Activated CD8-positive, alpha-beta T cell treated with anti-CD3 and anti-CD28 coated beads, Interleukin-2, amount 10 ng/mL, durations not matched to agents 7 days and 5 days (primary cell): ENCODE measurements around the gene TEX53. TPM values are rescaled to one million over a fixed set of nuclear protein-coding genes. Genes with fewer than 3 reads are reported as not detected.

ENCODE experiments used
- ATAC-seq: fragments of 150-1000 bp; cut with Tn5 transposase; one replicate; pipeline ENCODE4 v1.10.0; 2021; ENCODE audit warnings: moderate library complexity
- CTCF ChIA-PET: fragments of 350-600 bp; sonication (Branson Sonifier 250); formaldehyde crosslinking; loops from one replicate; lab custom pipeline; 2021; ENCODE audit warnings: antibody characterized with exemption; lab: Charles Lee
- POLR2A ChIA-PET: fragments of 350-600 bp; sonication (Branson Sonifier 250); formaldehyde crosslinking; loops from one replicate; lab custom pipeline; 2021; ENCODE audit warnings: antibody characterized with exemption; lab: Charles Lee
- DNase-seq: peaks from one replicate; pipeline ENCODE4 v3.0.0-alpha.2; 2020
- H3K27ac Mint-ChIP-seq: one replicate; pipeline ENCODE4 v1.8.0; 2021; ENCODE audit warnings: mild to moderate bottlenecking, mixed read lengths
- H3K27me3 Mint-ChIP-seq: one replicate; pipeline ENCODE4 v1.8.0; 2021; ENCODE audit warnings: low read depth, mixed read lengths
- H3K36me3 Mint-ChIP-seq: one replicate; pipeline ENCODE4 v1.8.0; 2021; ENCODE audit warnings: low read depth, mixed read lengths
- H3K4me1 Mint-ChIP-seq: one replicate; pipeline ENCODE4 v1.8.0; 2021; ENCODE audit warnings: low read depth, mixed read lengths
- H3K4me3 Mint-ChIP-seq: one replicate; pipeline ENCODE4 v1.8.0; 2021; ENCODE audit warnings: mild to moderate bottlenecking, mixed read lengths
- H3K9me3 Mint-ChIP-seq: one replicate; pipeline ENCODE4 v1.8.0; 2022; ENCODE audit warnings: mixed read lengths; ENCODE audit not compliant: insufficient read depth
- total RNA-seq, 2 experiments: library from RNA; stranded (reverse); gene quantifications; one replicate each; pipeline ENCODE4 v1.2.3, GENCODE V29; 2021

TEX53 gene
- total RNA-seq, 2 experiments from 2014 or later, result not detected

GRCh38 chr9:114619191-114619761 lies 38.3 kb downstream of the TEX53 start:
- POLR2A ChIA-PET, result interaction anchor here (0.8 to 3.6 kb wide), 2 partner anchors 27 to 31 kb away, joined by 3 to 16 read pairs; partner anchors contain the start of gene ATP6V1G1
- Mint-ChIP-seq H3K27ac (peak overlapping the region; percentile 91), H3K4me1 (peaks cover 27% of the 10 kb centered on the region), H3K4me3 (peak overlapping the region; percentile 65), H3K27me3 (no peaks in the 10 kb centered on the region), H3K9me3 (no peaks in the 10 kb centered on the region), H3K36me3 (peaks cover 61% of the 10 kb centered on the region)
- no peak for DNase-seq
- CTCF ChIA-PET, result interaction anchor here (0.8 to 2.0 kb wide), 4 partner anchors 34 to 213 kb away, joined by 3 to 16 read pairs (median 4); no protein-coding TSS in a partner anchor
- peak; percentile 22 for ATAC-seq

- Mint-ChIP-seq H3K27ac (peak overlapping the region; percentile 88), H3K36me3 (peaks cover 54% of the 10 kb centered on the region), H3K4me3 (peak overlapping the region; percentile 28), H3K27me3 (no peaks in the 10 kb centered on the region), H3K9me3 (no peaks in the 10 kb centered on the region), H3K4me1 (peaks cover 49% of the 10 kb centered on the region)
- CTCF ChIA-PET, result interaction anchor here (1.1 to 3.0 kb wide), 4 partner anchors 24 to 36 kb away, joined by 4 to 13 read pairs (median 8); partner anchors contain the start of gene ATP6V1G1
- DNase-seq (no peak), ATAC-seq (peak; percentile 21)
- POLR2A ChIA-PET, result interaction anchor here (1.0 to 3.6 kb wide), 4 partner anchors 17 to 36 kb away, joined by 3 to 16 read pairs (median 4); partner anchors contain the start of gene ATP6V1G1
Observed at GRCh38 chr9:114616684-114617520, 40.7 kb downstream of the TEX53 start.

GRCh38 chr9:114614373-114614772 lies 43.2 kb downstream of the TEX53 start:
- H3K36me3 Mint-ChIP-seq, result peaks cover 36% of the 10 kb centered on the region
- H3K27ac Mint-ChIP-seq, result peak overlapping the region; percentile 46
- DNase-seq (no peak), ATAC-seq (no peak)
- POLR2A ChIA-PET, result no interaction called here
- H3K4me1 Mint-ChIP-seq, result peaks cover 56% of the 10 kb centered on the region
- CTCF ChIA-PET, result interaction anchor here (0.8 to 1.4 kb wide), 2 partner anchors 22 to 39 kb away, joined by 3 to 6 read pairs; no protein-coding TSS in a partner anchor
- no peak overlapping the region for H3K4me3 Mint-ChIP-seq
- H3K9me3 Mint-ChIP-seq, result no peaks in the 10 kb centered on the region
- no peaks in the 10 kb centered on the region for H3K27me3 Mint-ChIP-seq

GRCh38 chr9:114613919-114614318 lies 43.7 kb downstream of the TEX53 start:
- H3K27ac Mint-ChIP-seq, result peak overlapping the region; percentile 70
- H3K4me3 Mint-ChIP-seq, result no peak overlapping the region
- ChIA-PET POLR2A (no interaction called here), CTCF (interaction anchor here (0.8 to 1.4 kb wide), 2 partner anchors 22 to 39 kb away, joined by 3 to 6 read pairs; no protein-coding TSS in a partner anchor)
- H3K36me3 Mint-ChIP-seq, result peaks cover 32% of the 10 kb centered on the region
- no peaks in the 10 kb centered on the region for H3K9me3 Mint-ChIP-seq
- H3K4me1 Mint-ChIP-seq, result peaks cover 53% of the 10 kb centered on the region
- ATAC-seq, result no peak
- H3K27me3 Mint-ChIP-seq, result no peaks in the 10 kb centered on the region
- no peak for DNase-seq

- H3K27me3 Mint-ChIP-seq, result no peaks in the 10 kb centered on the region
- POLR2A ChIA-PET, result interaction anchor here (1.8 to 3.5 kb wide), 2 partner anchors 21 to 40 kb away, joined by 7 to 34 read pairs; no protein-coding TSS in a partner anchor
- peak overlapping the region; percentile 88 for H3K27ac Mint-ChIP-seq
- CTCF ChIA-PET, result interaction anchor here (1.2 to 5.4 kb wide), 3 partner anchors 20 to 40 kb away, joined by 3 to 59 read pairs (median 22); partner anchors contain the start of gene ATP6V1G1
- ATAC-seq (no peak), DNase-seq (no peak)
- H3K36me3 Mint-ChIP-seq, result peaks cover 25% of the 10 kb centered on the region
- H3K9me3 Mint-ChIP-seq, result no peaks in the 10 kb centered on the region
- H3K4me1 Mint-ChIP-seq, result peaks cover 51% of the 10 kb centered on the region
- H3K4me3 Mint-ChIP-seq, result peak overlapping the region; percentile 83
Observed at GRCh38 chr9:114613087-114613486, 44.5 kb downstream of the TEX53 start.

GRCh38 chr9:114612272-114612923 lies 45.2 kb downstream of the TEX53 start:
- Mint-ChIP-seq H3K4me1 (peaks cover 51% of the 10 kb centered on the region), H3K4me3 (peak overlapping the region; percentile 83), H3K27ac (peak overlapping the region; percentile 88), H3K9me3 (no peaks in the 10 kb centered on the region), H3K36me3 (peaks cover 24% of the 10 kb centered on the region), H3K27me3 (no peaks in the 10 kb centered on the region)
- ChIA-PET POLR2A (interaction anchor here (0.5 to 3.5 kb wide), 11 partner anchors 17 to 343 kb away, joined by 3 to 34 read pairs (median 4); partner anchors contain the start of genes AKNA and ATP6V1G1), CTCF (interaction anchor here (0.7 to 5.4 kb wide), 8 partner anchors 10 to 206 kb away, joined by 3 to 59 read pairs (median 5); partner anchors contain the start of gene ATP6V1G1)
- no peak for DNase-seq
- ATAC-seq, result peak; percentile 13

- POLR2A ChIA-PET, result interaction anchor here (0.5 to 3.5 kb wide), 11 partner anchors 15 to 344 kb away, joined by 3 to 34 read pairs (median 4); partner anchors contain the start of genes AKNA and ATP6V1G1
- Mint-ChIP-seq H3K27me3 (no peaks in the 10 kb centered on the region), H3K36me3 (peaks cover 18% of the 10 kb centered on the region), H3K4me3 (peak overlapping the region; percentile 83), H3K4me1 (peaks cover 44% of the 10 kb centered on the region), H3K27ac (peak overlapping the region; percentile 88), H3K9me3 (no peaks in the 10 kb centered on the region)
- ATAC-seq (peak; percentile 69), DNase-seq (peak; percentile 47)
- CTCF ChIA-PET, result interaction anchor here (0.7 to 5.4 kb wide), 7 partner anchors 10 to 206 kb away, joined by 3 to 59 read pairs (median 7); no protein-coding TSS in a partner anchor
Observed at GRCh38 chr9:114611516-114612271, 45.9 kb downstream of the TEX53 start.

- no peak overlapping the region for H3K27ac Mint-ChIP-seq
- H3K27me3 Mint-ChIP-seq, result no peaks in the 10 kb centered on the region
- ChIA-PET POLR2A (no interaction called here), CTCF (interaction anchor here (5.4 kb wide), 1 partner anchor 16 kb away, joined by 59 read pairs; no protein-coding TSS in a partner anchor)
- H3K4me3 Mint-ChIP-seq, result no peak overlapping the region
- peaks cover 5% of the 10 kb centered on the region for H3K36me3 Mint-ChIP-seq
- H3K9me3 Mint-ChIP-seq, result no peaks in the 10 kb centered on the region
- DNase-seq (no peak), ATAC-seq (no peak)
- H3K4me1 Mint-ChIP-seq, result peaks cover 28% of the 10 kb centered on the region
Observed at GRCh38 chr9:114608525-114608796, 49.1 kb downstream of the TEX53 start.

- Mint-ChIP-seq H3K27ac (no peak overlapping the region), H3K4me1 (peaks cover 23% of the 10 kb centered on the region)
- CTCF ChIA-PET, result interaction anchor here (3.0 kb wide), 1 partner anchor 45 kb away, joined by 19 read pairs; no protein-coding TSS in a partner anchor
Observed at GRCh38 chr9:114607671-114608524, 49.7 kb downstream of the TEX53 start.

More at GRCh38 chr9:114607671-114608524, 49.7 kb downstream of the TEX53 start:
- Mint-ChIP-seq H3K27me3 (no peaks in the 10 kb centered on the region), H3K36me3 (peaks cover 6% of the 10 kb centered on the region), H3K9me3 (no peaks in the 10 kb centered on the region), H3K4me3 (no peak overlapping the region)
- no peak for ATAC-seq
- POLR2A ChIA-PET, result no interaction called here
- DNase-seq, result no peak
